H1 (cell line): Measurements from ENCODE around the gene CHTF8. TPM values are rescaled to one million over a fixed set of nuclear protein-coding genes. Genes with fewer than 3 reads are reported as not detected.

ENCODE experiments used
- ATF3 ChIP-seq: IDR thresholded peaks from 2 replicates; pipeline ENCODE4 v1.6.1; 2011; ENCODE audit warnings: low read depth, mild to moderate bottlenecking, low read length; ENCODE audit not compliant: insufficient read depth
- CHD1 ChIP-seq: IDR thresholded peaks from 2 replicates; pipeline ENCODE4 v1.6.1; 2012; ENCODE audit warnings: low read depth, low read length, improper control_type of control experiment
- HDAC6 ChIP-seq: IDR thresholded peaks from one replicate; pipeline ENCODE4 v1.7.1; 2012; ENCODE audit warnings: low read depth, mild to moderate bottlenecking, inconsistent platforms, low read length, moderate library complexity
- POLR2A ChIP-seq, 2 experiments: IDR thresholded peaks; 1 replicate in 1 of 2; 2 replicates in 1 of 2; pipeline ENCODE4 v1.6.1; 2011; ENCODE audit warnings: low read depth in 2 of 2, low read length in 2 of 2, mild to moderate bottlenecking in 2 of 2; ENCODE audit errors: control extremely low read depth in 1 of 2
- SAP30 ChIP-seq: fragments of 300-600 bp; sonication (generic); IDR thresholded peaks from 2 replicates; pipeline ENCODE4 v1.7.1; 2012; ENCODE audit warnings: low read length, moderate library complexity, mild to moderate bottlenecking, inconsistent platforms; ENCODE audit not compliant: insufficient read depth, insufficient replicate concordance
- TAF7 ChIP-seq: optimal IDR thresholded peaks from 2 replicates; pipeline ENCODE3; 2011; ENCODE audit warnings: low read depth, mild to moderate bottlenecking, inconsistent platforms, low read length, moderate library complexity, borderline replicate concordance
- polyA plus RNA-seq, 7 experiments: library from polyadenylated mRNA; depleted of rRNA in 3 of 7; stranded (reverse) in 5 of 7; unstranded in 2 of 7; fragments of >200 nt in 5 of 7; fragments of 200-250 nt in 2 of 7; gene quantifications; 1 replicate in 5 of 7; 2 replicates in 1 of 7; 4 replicates in 1 of 7; pipeline versions ENCODE4 v1.2.1 to v1.2.3, GENCODE V29; 2011 to 2013; ENCODE audit warnings: missing spikeins in 2 of 7, mixed read lengths in 2 of 7
- total RNA-seq: library from RNA; stranded (reverse); fragmentation: NEBNext Ultra II Directional; extraction: Animal tissue kit (Norgen Biotek cat#: 25700); gene quantifications from 2 replicates; pipeline ENCODE4 v1.2.1, GENCODE V29; 2021
- TF ChIP-seq, protein P1 (sequence below), 3 experiments: IDR thresholded peaks; 1 replicate in 2 of 3; 2 replicates in 1 of 3; pipeline versions ENCODE4 v1.5.1 to v1.6.1; 2011; ENCODE audit warnings: low read length in 3 of 3, mild to moderate bottlenecking in 3 of 3, inconsistent platforms in 2 of 3, low read depth in 1 of 3, moderate library complexity in 1 of 3; ENCODE audit not compliant: insufficient read depth in 1 of 3; ENCODE audit errors: control extremely low read depth in 1 of 3

CHTF8 gene
- total and polyA plus RNA-seq, 2 of the 8 experiments (the other 6 are each of a cell fraction or from before 2014, with no cell fraction given) = 114 to 138 TPM

DNA sequence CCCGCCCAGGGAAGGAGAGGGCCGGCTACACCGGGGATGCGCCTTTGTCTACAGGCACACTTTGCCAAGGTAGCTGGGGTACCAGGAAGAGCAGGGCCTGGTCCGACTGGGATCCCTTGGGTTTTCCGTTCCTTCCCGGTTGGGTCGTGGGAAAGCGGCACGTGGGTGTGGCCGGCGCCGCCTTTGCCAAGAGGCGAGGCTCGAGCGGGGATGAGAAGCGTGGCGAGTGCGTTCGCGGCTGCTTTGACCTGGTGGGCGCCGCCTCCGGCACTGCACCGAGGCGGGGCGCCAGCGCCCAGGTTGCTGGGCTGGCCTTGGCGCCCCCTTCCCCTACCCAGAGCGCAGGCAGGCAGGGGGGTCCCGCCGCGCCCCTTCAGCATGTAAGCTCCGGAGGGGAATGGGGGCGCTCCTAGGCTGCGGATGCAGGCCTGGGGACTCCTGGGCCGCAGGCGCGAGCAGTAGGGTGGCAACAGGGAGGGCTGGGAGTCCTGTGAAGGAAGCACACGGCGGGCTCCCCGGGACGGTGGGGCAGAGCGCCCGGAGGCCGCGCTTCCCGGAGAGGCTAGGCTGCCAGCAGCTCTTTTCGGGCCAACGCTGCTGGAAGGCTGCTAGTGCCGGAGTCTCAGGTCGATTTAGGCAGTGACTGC is 24.9 kb downstream of the CHTF8 start (continued):
- TF ChIP-seq ATF3 = no peak
- peak in 1 of 2 experiments; percentile 52; a peak in 2 of 3 replicates for TF ChIP-seq POLR2A (IDR thresholded peaks at IDR 0.05; ENCODE audit: control extremely low read depth in 1 of 2, low read depth in 2 of 2, low read length in 2 of 2)
- TF ChIP-seq TAF7 = peak; percentile 28
- TF ChIP-seq HDAC6 = no peak
- TF ChIP-seq, protein P1, sequence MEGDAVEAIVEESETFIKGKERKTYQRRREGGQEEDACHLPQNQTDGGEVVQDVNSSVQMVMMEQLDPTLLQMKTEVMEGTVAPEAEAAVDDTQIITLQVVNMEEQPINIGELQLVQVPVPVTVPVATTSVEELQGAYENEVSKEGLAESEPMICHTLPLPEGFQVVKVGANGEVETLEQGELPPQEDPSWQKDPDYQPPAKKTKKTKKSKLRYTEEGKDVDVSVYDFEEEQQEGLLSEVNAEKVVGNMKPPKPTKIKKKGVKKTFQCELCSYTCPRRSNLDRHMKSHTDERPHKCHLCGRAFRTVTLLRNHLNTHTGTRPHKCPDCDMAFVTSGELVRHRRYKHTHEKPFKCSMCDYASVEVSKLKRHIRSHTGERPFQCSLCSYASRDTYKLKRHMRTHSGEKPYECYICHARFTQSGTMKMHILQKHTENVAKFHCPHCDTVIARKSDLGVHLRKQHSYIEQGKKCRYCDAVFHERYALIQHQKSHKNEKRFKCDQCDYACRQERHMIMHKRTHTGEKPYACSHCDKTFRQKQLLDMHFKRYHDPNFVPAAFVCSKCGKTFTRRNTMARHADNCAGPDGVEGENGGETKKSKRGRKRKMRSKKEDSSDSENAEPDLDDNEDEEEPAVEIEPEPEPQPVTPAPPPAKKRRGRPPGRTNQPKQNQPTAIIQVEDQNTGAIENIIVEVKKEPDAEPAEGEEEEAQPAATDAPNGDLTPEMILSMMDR (IDR thresholded peaks at IDR 0.05; ENCODE audit: control extremely low read depth in 1 of 3, insufficient read depth in 1 of 3, low read depth in 1 of 3, low read length in 3 of 3) = peak; percentile 7 to 38 (median 20)
- peak; percentile 3 for TF ChIP-seq SAP30
- TF ChIP-seq CHD1 = no peak
